Measurements from ENCODE around the gene CLIC2. TPM values are rescaled to one million over a fixed set of nuclear protein-coding genes. Genes with fewer than 3 reads are reported as not detected.

Gene CLIC2
- polyA plus RNA-seq, 1 donor (not counting 4 experiments of a cell fraction or from before 2014, with no cell fraction given) = 0.49 TPM

DNA sequence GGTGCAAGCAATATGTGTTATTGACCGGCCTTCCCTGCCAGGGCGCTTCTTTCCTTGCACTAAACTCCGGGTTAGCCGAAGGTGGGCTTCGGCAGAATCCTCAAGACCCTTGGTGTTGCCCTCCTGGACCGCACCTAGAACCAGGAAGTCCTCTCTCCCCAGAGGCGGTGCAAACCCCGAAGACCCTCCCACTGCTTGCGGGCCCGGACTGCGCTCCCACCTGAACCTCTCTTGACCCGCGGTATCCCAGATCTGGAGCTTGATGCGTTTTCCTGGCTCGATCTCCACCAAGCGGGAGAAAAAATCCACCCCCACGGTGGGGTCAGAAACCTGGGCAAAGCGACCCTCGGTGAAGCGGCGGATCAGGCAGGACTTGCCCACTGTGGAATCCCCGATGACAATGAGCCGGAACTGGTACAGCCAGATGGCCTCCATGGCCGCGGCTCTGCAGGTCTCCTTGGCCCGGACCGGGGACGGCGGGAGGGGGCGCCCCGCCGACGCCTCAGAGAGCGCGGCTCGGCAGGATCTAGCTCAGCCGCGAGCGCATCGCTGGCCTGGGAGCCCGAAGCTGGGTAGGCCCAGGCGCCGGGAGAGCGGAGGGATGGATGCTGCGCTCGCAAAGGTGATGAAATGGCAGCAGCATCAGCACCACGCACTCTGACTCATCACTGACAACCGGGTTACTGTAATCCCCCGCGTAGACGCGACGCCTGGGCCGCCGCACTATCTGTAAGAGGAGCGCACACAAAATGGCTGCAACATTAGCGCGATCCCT lies 70.4 kb downstream of the CLIC2 start, which contains the start of gene RAB39B:
Gene RAB39B (minus strand): TSS at position 638 of the 775 bp plus-strand sequence. CDS start 203 bp downstream, at position 435.
- no peaks in the 10 kb centered on the region for H3K4me1 ChIP-seq (ENCODE audit: control insufficient read depth, extremely low read depth, insufficient read depth, low read length)
- H4K20me1 ChIP-seq (ENCODE audit: control insufficient read depth, extremely low read depth, insufficient read depth, low read length) = no peaks in the 10 kb centered on the region
- H3K4me2 ChIP-seq (ENCODE audit: control insufficient read depth, extremely low read depth, insufficient read depth, low read depth, low read length) = no peak within 1 kb of the TSS
- H3K9me1 ChIP-seq (ENCODE audit: control insufficient read depth, extremely low read depth, insufficient read depth, low read length) = no peaks in the 10 kb centered on the region
- no peaks in the 10 kb centered on the region for H3K27me3 ChIP-seq (ENCODE audit: control insufficient read depth, extremely low read depth, insufficient read depth, low read length)
- no peaks in the 10 kb centered on the region for H3K9me3 ChIP-seq (ENCODE audit: control insufficient read depth, low read depth, low read length)
- no peak within 1 kb of the TSS for H2AFZ ChIP-seq (ENCODE audit: control insufficient read depth, low read length)
- no peak within 1 kb of the TSS for H3K4me3 ChIP-seq (ENCODE audit: control insufficient read depth in 2 of 3, extremely low read depth in 1 of 3, insufficient read depth in 2 of 3, low read depth in 1 of 3, low read length in 3 of 3)
- TF ChIP-seq, protein P1, sequence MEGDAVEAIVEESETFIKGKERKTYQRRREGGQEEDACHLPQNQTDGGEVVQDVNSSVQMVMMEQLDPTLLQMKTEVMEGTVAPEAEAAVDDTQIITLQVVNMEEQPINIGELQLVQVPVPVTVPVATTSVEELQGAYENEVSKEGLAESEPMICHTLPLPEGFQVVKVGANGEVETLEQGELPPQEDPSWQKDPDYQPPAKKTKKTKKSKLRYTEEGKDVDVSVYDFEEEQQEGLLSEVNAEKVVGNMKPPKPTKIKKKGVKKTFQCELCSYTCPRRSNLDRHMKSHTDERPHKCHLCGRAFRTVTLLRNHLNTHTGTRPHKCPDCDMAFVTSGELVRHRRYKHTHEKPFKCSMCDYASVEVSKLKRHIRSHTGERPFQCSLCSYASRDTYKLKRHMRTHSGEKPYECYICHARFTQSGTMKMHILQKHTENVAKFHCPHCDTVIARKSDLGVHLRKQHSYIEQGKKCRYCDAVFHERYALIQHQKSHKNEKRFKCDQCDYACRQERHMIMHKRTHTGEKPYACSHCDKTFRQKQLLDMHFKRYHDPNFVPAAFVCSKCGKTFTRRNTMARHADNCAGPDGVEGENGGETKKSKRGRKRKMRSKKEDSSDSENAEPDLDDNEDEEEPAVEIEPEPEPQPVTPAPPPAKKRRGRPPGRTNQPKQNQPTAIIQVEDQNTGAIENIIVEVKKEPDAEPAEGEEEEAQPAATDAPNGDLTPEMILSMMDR (optimal IDR thresholded peaks at IDR 0.05 in 1 of 3, IDR thresholded peaks at IDR 0.05 in 1 of 3, conservative IDR thresholded peaks at IDR 0.05 in 1 of 3; ENCODE audit: extremely low read depth in 1 of 3, insufficient read depth in 2 of 3, low read length in 3 of 3) = no peak
- TF ChIP-seq EZH2 (IDR thresholded peaks at IDR 0.05; ENCODE audit: low read length) = peak; percentile 28
- no peaks in the 10 kb centered on the region for H3K36me3 ChIP-seq (ENCODE audit: control insufficient read depth in 2 of 2, extremely low read depth in 1 of 2, insufficient read depth in 2 of 2, low read length in 2 of 2)
- no peaks in the 10 kb centered on the region for H3K79me2 ChIP-seq (ENCODE audit: control insufficient read depth, insufficient read depth, low read length)
- H3K9ac ChIP-seq (ENCODE audit: control insufficient read depth, extremely low read depth, insufficient read depth, low read length) = no peak within 1 kb of the TSS
- dilution Hi-C loops (cut with MboI; ENCODE audit: extremely low pct_ligation_motif_present, low sequenced_read_pairs) = no loop called here
- FAIRE-seq (no peak), DNase-seq (ENCODE audit: low read depth, low spot score) (no peak)
- H3K27ac ChIP-seq (ENCODE audit: control insufficient read depth, insufficient read depth, low read length) = no peak within 1 kb of the TSS

DNA sequence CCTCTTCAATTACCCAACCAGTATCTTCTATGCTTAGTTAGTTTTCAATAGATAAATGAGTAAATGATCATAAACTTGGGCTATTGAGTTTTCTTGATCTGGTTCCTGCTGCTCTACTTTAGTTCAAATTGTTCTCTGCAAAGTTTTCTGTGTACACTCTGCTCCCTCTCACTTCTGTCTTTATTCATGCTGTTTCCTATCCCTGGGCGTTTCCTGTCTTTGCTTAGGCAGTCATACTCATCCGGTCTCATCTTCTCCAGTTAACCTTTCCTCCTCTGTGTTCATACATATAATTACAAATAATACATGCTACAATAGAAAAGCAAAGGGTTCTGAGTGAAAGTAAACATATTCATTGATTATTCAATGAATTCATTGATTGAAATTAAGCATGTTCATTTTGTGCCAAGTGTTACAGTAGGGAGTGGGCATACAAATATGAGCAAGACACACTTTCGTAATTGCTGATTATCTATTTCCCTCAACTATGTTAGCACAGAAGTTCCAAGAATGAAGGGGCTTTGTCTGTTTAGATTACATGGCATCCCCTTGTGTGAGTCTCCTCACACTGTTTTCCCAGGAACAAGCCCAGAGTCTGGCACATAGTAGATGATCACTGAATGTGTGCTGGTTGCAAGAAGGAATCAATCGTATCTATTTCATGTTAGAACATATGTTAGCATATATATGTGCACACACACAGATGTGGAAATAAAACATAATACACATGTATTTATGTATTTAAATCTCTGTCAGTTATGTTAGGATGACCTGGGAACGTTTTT lies 71.3 kb downstream of the CLIC2 start:
- no peak overlapping the region for H3K27ac ChIP-seq (ENCODE audit: control insufficient read depth, insufficient read depth, low read length)
- DNase-seq (ENCODE audit: low read depth, low spot score) (no peak), FAIRE-seq (no peak)
- no peaks in the 10 kb centered on the region for H3K9me1 ChIP-seq (ENCODE audit: control insufficient read depth, extremely low read depth, insufficient read depth, low read length)
- no peaks in the 10 kb centered on the region for H3K4me1 ChIP-seq (ENCODE audit: control insufficient read depth, extremely low read depth, insufficient read depth, low read length)
- H3K27me3 ChIP-seq (ENCODE audit: control insufficient read depth, extremely low read depth, insufficient read depth, low read length) = no peaks in the 10 kb centered on the region
- no peak overlapping the region for H2AFZ ChIP-seq (ENCODE audit: control insufficient read depth, low read length)
- H3K4me2 ChIP-seq (ENCODE audit: control insufficient read depth, extremely low read depth, insufficient read depth, low read depth, low read length) = no peak overlapping the region
- H3K36me3 ChIP-seq (ENCODE audit: control insufficient read depth in 2 of 2, extremely low read depth in 1 of 2, insufficient read depth in 2 of 2, low read length in 2 of 2) = no peaks in the 10 kb centered on the region
- H3K79me2 ChIP-seq (ENCODE audit: control insufficient read depth, insufficient read depth, low read length) = no peaks in the 10 kb centered on the region
- dilution Hi-C loops (cut with MboI; ENCODE audit: extremely low pct_ligation_motif_present, low sequenced_read_pairs) = no loop called here
- H4K20me1 ChIP-seq (ENCODE audit: control insufficient read depth, extremely low read depth, insufficient read depth, low read length) = no peaks in the 10 kb centered on the region
- no peaks in the 10 kb centered on the region for H3K9me3 ChIP-seq (ENCODE audit: control insufficient read depth, low read depth, low read length)
- H3K9ac ChIP-seq (ENCODE audit: control insufficient read depth, extremely low read depth, insufficient read depth, low read length) = no peak overlapping the region
- no peak overlapping the region for H3K4me3 ChIP-seq (ENCODE audit: control insufficient read depth in 2 of 3, extremely low read depth in 1 of 3, insufficient read depth in 2 of 3, low read depth in 1 of 3, low read length in 3 of 3)
- TF ChIP-seq, protein P1 (optimal IDR thresholded peaks at IDR 0.05 in 1 of 3, IDR thresholded peaks at IDR 0.05 in 1 of 3, conservative IDR thresholded peaks at IDR 0.05 in 1 of 3; ENCODE audit: extremely low read depth in 1 of 3, insufficient read depth in 2 of 3, low read length in 3 of 3) = no peak
- TF ChIP-seq EZH2 (IDR thresholded peaks at IDR 0.05; ENCODE audit: low read length) = no peak

Data from keratinocyte (primary cell).